Left ventricle myocardium inferior (tissue), 1 donor: ENCODE results near the gene CADPS. TPM values are rescaled to one million over a fixed set of nuclear protein-coding genes. Genes with fewer than 3 reads are reported as not detected.

ENCODE experiments used
- DNase-seq: peaks from one replicate; pipeline ENCODE4 v3.0.0-alpha.2; 2020
- H3K27ac ChIP-seq: fragments of 200-600 bp; replicated peaks from 2 replicates; pipeline ENCODE4 v1.8.0; 2021
- H3K27me3 ChIP-seq: fragments of 200-600 bp; 2 replicates; pipeline ENCODE4 v1.8.0; 2021; ENCODE audit warnings: low read depth
- H3K36me3 ChIP-seq: fragments of 200-600 bp; 2 replicates; pipeline ENCODE4 v1.8.0; 2021
- H3K4me1 ChIP-seq: fragments of 200-600 bp; 2 replicates; pipeline ENCODE4 v1.8.0; 2021
- H3K4me3 ChIP-seq: fragments of 200-600 bp; 2 replicates; pipeline ENCODE4 v1.8.0; 2021; ENCODE audit warnings: mild to moderate bottlenecking, moderate library complexity
- H3K9me3 ChIP-seq: fragments of 200-600 bp; replicated peaks from 2 replicates; pipeline ENCODE4 v1.8.0; 2021
- intact Hi-C: fragments of 100-400 bp; cut with micrococcal nuclease; formaldehyde crosslinking; loops from one replicate; pipeline ENCODE4 v1.11.0; 2022
- total RNA-seq: library from RNA; stranded (reverse); fragmentation: NEBNext Ultra II Directional; extraction: Animal tissue kit (Norgen Biotek cat#: 25700); gene quantifications from one replicate; pipeline ENCODE4 v1.2.1, GENCODE V29; 2021
- TF ChIP-seq, protein P1 (sequence below): fragments of 200-600 bp; IDR thresholded peaks from 2 replicates; pipeline ENCODE4 v1.8.0; 2021; ENCODE audit warnings: antibody characterized with exemption, mild to moderate bottlenecking, borderline replicate concordance
- donor health status: DM: no; HTN: yes; CAD: no; lungs with severe emphysema.

CADPS gene
- total RNA-seq, 1 donor from 2014 or later, result 25.0 TPM

DNA sequence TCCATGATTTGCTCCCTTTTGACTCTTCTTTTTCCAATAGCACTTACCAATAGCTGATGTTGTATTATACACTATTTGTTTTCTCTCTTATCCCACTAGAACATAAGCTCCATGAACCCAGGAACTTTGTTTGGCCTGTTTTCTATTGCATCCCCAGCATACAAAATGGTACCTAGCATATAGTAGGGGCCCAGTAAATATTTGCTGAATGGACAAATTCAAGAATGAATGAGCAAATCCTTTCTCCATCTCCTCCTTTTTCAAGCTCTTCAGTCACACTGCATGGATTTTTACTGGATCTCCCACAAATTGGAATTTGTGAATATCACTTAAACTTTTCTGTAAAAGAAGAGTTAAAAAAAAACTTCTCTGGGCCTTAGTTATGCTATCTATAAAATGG lies 435.2 kb downstream of the CADPS start:
- Histone ChIP-seq H3K36me3 (no peaks in the 10 kb centered on the region), H3K4me1 (no peaks in the 10 kb centered on the region), H3K27me3 (peaks cover 26% of the 10 kb centered on the region), H3K27ac (no peak overlapping the region), H3K9me3 (no peaks in the 10 kb centered on the region), H3K4me3 (no peak overlapping the region)
- intact Hi-C loops, result no loop called here
- no peak for DNase-seq
- TF ChIP-seq, protein P1, sequence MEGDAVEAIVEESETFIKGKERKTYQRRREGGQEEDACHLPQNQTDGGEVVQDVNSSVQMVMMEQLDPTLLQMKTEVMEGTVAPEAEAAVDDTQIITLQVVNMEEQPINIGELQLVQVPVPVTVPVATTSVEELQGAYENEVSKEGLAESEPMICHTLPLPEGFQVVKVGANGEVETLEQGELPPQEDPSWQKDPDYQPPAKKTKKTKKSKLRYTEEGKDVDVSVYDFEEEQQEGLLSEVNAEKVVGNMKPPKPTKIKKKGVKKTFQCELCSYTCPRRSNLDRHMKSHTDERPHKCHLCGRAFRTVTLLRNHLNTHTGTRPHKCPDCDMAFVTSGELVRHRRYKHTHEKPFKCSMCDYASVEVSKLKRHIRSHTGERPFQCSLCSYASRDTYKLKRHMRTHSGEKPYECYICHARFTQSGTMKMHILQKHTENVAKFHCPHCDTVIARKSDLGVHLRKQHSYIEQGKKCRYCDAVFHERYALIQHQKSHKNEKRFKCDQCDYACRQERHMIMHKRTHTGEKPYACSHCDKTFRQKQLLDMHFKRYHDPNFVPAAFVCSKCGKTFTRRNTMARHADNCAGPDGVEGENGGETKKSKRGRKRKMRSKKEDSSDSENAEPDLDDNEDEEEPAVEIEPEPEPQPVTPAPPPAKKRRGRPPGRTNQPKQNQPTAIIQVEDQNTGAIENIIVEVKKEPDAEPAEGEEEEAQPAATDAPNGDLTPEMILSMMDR, result no peak

DNA sequence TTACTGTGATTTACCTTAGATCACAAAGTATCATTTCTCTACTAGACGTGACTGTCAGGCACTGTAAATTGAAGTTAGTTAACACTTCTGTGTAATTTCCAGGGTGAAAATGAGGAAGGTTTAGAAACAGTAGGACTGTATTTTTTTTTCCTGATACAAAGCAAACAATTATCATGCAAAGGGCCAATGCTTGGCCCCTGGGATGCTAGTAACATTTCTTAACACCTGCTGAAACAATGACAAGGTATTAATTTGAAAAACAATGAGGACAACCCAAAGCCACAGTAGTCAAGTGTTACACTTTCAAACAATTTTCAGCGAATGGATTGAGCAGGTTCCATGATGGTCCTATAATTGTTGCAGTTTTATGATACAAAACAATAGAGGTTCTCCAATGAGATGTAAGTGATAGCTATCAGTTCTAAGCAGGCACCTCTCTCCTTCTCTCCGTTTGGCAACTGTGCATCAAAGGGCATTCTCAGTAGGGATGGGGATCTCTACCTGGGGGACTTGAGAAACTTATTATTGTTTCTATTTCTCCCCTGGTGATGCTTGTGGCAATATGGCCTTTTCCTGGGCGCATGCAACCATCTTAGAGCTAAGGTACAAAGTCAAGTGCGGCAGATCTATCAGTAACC lies 435.9 kb downstream of the CADPS start:
- TF ChIP-seq, protein P1, result no peak

DNA sequence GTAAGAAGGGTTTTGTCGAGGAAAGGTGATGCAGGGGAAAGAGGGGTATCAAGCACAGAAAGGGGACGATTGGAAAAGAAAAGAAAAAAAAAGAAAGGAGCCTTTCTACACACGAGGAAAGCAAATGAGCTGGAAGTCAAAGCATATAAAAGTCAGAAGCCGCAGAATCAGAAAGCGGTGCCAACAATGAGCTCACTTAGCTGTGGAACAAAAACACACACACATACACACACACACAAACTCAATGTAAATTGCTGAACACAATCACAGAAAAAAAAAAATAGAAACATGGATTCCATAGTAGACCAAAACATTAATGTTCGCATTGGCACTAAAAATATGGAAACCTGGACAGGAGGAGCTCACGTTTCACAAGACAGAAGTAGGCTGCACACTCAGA lies 438.4 kb downstream of the CADPS start:
- intact Hi-C loops, result no loop called here
- Histone ChIP-seq H3K4me3 (no peak overlapping the region), H3K4me1 (no peaks in the 10 kb centered on the region), H3K36me3 (no peaks in the 10 kb centered on the region), H3K27ac (no peak overlapping the region), H3K9me3 (no peaks in the 10 kb centered on the region), H3K27me3 (peaks cover 26% of the 10 kb centered on the region)
- DNase-seq, result no peak
- TF ChIP-seq, protein P1, result no peak

More for the DNA sequence above, 435.9 kb downstream of the CADPS start:
- no peak for DNase-seq
- Histone ChIP-seq H3K36me3 (no peaks in the 10 kb centered on the region), H3K27me3 (peaks cover 26% of the 10 kb centered on the region), H3K4me1 (no peaks in the 10 kb centered on the region), H3K4me3 (no peak overlapping the region), H3K27ac (no peak overlapping the region), H3K9me3 (no peaks in the 10 kb centered on the region)
- intact Hi-C loops, result no loop called here

DNA sequence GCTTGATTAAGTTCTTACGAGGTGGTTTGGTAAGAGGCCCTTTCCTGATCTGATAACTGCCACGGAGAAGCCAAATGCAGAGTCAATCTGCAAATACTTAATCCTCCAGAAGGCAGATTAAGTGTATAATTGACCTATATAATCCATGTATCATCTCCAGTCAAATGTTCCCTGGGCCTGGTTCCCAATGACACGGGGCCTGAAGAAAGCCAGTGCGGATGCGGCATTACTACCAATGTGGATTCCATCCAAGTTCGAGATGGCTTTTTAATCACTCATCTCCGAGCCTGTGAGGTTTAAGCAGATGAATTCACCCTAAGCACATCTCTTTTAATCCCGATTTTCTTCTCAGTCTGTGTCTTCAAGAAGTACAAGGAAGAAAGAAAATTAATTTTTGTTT lies 441.8 kb downstream of the CADPS start:
- DNase-seq, result no peak
- Histone ChIP-seq H3K4me1 (no peaks in the 10 kb centered on the region), H3K27me3 (peaks cover 23% of the 10 kb centered on the region), H3K36me3 (no peaks in the 10 kb centered on the region), H3K27ac (no peak overlapping the region), H3K4me3 (no peak overlapping the region), H3K9me3 (no peaks in the 10 kb centered on the region)
- intact Hi-C loops, result no loop called here
- TF ChIP-seq, protein P1, result no peak

DNA sequence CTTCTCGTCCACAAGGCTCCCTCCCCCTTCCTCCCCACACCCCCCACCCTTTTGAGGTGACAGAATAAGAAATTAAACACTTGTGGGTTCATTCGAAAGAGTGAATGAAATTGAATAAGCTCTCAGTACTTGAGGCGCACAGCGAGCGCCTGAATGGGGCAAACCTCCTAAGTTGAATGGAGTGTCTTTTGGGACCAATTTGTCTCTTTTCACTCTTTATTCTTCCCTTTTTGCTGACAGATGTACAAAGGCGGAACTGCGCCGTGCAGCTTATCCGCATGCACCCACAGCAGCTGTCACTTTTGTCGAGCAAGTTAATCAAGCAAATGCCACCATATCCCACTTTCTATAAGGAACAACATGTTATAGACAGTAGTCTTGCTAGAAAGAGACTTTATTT lies 454.0 kb downstream of the CADPS start:
- Histone ChIP-seq H3K9me3 (no peaks in the 10 kb centered on the region), H3K4me3 (no peak overlapping the region), H3K27ac (no peak overlapping the region), H3K36me3 (no peaks in the 10 kb centered on the region), H3K27me3 (peaks cover 24% of the 10 kb centered on the region), H3K4me1 (no peaks in the 10 kb centered on the region)
- no peak for DNase-seq
- intact Hi-C loops, result no loop called here
- TF ChIP-seq, protein P1, result no peak

DNA sequence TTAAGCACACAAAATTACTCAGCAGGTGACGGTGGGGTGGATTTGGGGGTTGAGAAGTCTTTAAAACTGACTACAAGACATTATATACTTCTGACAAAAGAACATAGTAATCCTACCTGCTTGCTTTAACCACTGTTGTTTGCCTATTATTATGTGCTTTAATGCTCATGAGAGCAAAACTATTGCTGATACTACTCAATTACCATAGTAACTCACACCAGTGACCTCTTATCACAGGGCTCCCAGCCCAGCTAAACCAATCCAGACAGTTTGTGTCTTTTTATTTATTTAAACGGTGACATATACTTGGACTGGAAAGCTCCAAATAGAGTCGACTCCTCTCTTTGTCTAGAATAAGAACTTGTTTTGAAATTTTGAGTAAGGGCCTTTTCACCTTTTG lies 459.1 kb downstream of the CADPS start:
- Histone ChIP-seq H3K4me1 (no peaks in the 10 kb centered on the region), H3K36me3 (no peaks in the 10 kb centered on the region), H3K4me3 (no peak overlapping the region), H3K27ac (no peak overlapping the region), H3K27me3 (peaks cover 7% of the 10 kb centered on the region), H3K9me3 (no peaks in the 10 kb centered on the region)
- TF ChIP-seq, protein P1, result no peak
- DNase-seq, result no peak
- intact Hi-C loops, result no loop called here
